Activated T-cell treated with anti-CD3 and anti-CD28 coated beads, Interleukin-2, amount 50 U/mL, for 72 hours (primary cell): ENCODE data around the gene VARS2. TPM values are rescaled to one million over a fixed set of nuclear protein-coding genes. Genes with fewer than 3 reads are reported as not detected.
"Not testable (repeated sequence)": the region's sequence is repeated elsewhere in the genome, so short reads cannot be mapped to it uniquely, and the experiment has no call there.

Experiments used
- ATAC-seq, 2 donors: fragments of 150-1000 bp; cut with Tn5 transposase; replicated peaks in 1 of 2; 2 replicates each; pipeline ENCODE4 v1.10.0; 2021; ENCODE audit warnings: moderate library complexity in 2 of 2, mild to moderate bottlenecking in 1 of 2
- DNase-seq, 2 donors: peaks; one replicate each; pipeline ENCODE4 v3.0.0; 2021 to 2022; ENCODE audit warnings: mixed read lengths in 1 of 2
- H3K27ac Mint-ChIP-seq: one replicate; pipeline ENCODE4 v1.8.0; 2022; ENCODE audit warnings: mild to moderate bottlenecking, moderate library complexity, mixed read lengths
- H3K27me3 Mint-ChIP-seq: one replicate; pipeline ENCODE4 v1.8.0; 2022; ENCODE audit warnings: low read depth, mixed read lengths
- H3K36me3 Mint-ChIP-seq, 2 donors: one replicate each; pipeline ENCODE4 v1.8.0; 2022; ENCODE audit warnings: mixed read lengths in 2 of 2, mild to moderate bottlenecking in 1 of 2; ENCODE audit not compliant: insufficient read depth in 2 of 2
- H3K4me1 Mint-ChIP-seq: one replicate; pipeline ENCODE4 v1.8.0; 2022; ENCODE audit warnings: low read depth, mixed read lengths
- H3K4me3 Mint-ChIP-seq, 2 donors: one replicate each; pipeline ENCODE4 v1.8.0; 2022; ENCODE audit warnings: mild to moderate bottlenecking in 2 of 2, mixed read lengths in 2 of 2, moderate library complexity in 2 of 2
- H3K9me3 Mint-ChIP-seq, 2 donors: one replicate each; pipeline ENCODE4 v1.8.0; 2022; ENCODE audit warnings: mixed read lengths in 2 of 2
- total RNA-seq, 2 donors: library from RNA; stranded (reverse); gene quantifications; one replicate each; pipeline ENCODE4 v1.2.3, GENCODE V29; 2022

The VARS2 gene
- total RNA-seq, 2 donors from 2014 or later = 47.3 to 54.9 TPM

DNA sequence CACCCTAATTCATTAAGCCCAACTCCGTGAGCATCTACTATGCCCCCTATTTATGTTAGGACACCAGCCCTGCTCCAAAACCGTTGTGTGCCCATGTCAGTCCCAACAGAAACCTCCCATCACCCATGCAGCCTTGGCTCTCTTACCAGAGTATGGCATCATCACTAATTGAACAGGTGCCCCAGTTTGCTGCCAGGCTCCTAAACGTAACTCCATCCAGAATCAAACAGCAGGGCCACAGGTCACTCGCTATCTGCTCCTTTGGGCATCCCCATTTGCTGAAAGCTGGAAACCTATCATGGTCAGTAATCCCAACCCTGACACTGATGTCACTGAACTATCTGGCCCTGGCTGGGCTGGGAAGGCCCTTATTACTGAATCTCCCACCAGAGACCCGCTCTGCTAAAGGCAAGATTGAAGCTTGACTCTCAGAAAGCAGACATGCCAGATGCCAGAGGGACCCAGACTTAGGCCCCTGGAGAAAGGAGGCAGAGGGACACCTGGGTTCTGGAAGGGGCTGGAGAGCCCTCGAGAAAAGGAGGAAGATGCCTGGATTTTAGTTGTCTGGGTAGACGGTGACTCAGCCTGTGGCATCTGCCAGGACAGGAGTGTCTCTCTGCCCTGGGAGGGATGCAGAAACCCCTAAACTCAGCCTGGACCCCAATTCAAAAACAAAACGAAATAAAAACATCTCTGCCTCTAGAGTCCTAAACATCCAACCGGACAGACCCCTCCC lies 40.8 kb downstream of the VARS2 start:
- ATAC-seq (no peak), DNase-seq (no peak)
- Mint-ChIP-seq H3K4me3 (peak overlapping the region; percentile 74 to 76), H3K36me3 (peaks cover 2% of the 10 kb centered on the region in 2 donors), H3K4me1 (peaks cover 33% of the 10 kb centered on the region), H3K27me3 (peaks cover 59% of the 10 kb centered on the region), H3K27ac (no peak overlapping the region), H3K9me3 (peaks cover 7 to 12% of the 10 kb centered on the region in 2 donors)

DNA sequence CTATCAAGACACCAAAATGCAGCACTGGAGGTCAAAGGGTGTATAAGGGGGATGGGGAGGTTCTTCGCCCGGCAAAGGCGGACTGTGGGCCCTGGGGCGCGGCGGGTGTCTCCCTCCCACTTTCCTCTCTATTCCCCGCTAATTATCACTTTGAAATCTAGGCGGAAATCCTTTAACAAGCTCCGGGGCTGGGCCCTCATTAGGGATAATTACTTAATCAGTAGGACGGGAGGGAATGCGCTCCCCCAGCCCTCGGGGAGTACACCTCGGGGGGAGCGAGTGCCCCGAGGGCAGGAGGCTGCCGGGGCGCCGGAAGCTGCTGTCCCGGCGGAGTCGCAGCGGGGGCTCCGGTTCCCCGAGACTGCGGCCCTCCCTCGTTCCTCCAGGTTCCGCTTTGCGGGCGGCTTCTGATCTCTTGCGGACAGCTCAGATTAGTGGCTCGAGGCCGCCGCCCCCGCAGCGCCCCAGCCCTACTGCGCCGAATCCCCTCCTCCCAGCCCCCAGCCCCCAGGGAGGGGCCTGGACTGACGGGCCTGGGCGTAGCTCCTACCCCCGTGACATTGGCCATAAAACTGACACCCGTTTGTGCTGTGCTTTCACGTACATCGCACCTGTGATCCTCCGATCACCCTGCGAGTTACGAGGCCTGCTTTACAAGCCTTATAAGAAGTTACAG lies 41.5 kb downstream of the VARS2 start:
- ATAC-seq = peak; percentile 86 to 90
- H3K4me3 Mint-ChIP-seq = peak overlapping the region; percentile 74 to 76
- peaks cover 0 to 2% of the 10 kb centered on the region in 2 donors for H3K36me3 Mint-ChIP-seq
- H3K27me3 Mint-ChIP-seq = peaks cover 52% of the 10 kb centered on the region
- peaks cover 3 to 6% of the 10 kb centered on the region in 2 donors for H3K9me3 Mint-ChIP-seq
- H3K27ac Mint-ChIP-seq = peak overlapping the region; percentile 42
- DNase-seq = peak; percentile 79 to 80
- peaks cover 33% of the 10 kb centered on the region for H3K4me1 Mint-ChIP-seq

DNA sequence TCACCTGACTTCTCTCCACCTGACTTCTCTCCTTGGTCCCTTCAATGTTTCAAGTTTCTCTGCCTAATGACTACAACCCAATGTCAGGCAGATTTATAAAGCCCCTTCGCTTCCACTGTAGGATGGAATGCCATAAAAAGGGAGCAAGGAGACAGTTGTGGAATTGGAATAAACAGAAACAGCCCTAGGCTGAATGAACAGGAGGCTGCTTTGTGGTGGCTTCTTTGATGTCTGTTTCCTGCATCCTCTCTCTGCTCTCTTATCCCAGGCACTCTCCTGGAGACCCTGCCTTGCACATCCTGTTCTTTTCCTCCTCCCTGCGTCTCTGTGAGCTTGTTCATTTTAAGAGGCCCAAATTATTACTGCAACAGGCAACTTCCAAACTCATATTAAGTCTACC lies 43.7 kb downstream of the VARS2 start:
- Mint-ChIP-seq H3K9me3 (no peaks in the 10 kb centered on the region), H3K36me3 (no peaks in the 10 kb centered on the region), H3K4me3 (no peak overlapping the region), H3K27ac (no peak overlapping the region), H3K4me1 (peaks cover 19% of the 10 kb centered on the region), H3K27me3 (peaks cover 45% of the 10 kb centered on the region)
- DNase-seq (no peak), ATAC-seq (no peak)

DNA sequence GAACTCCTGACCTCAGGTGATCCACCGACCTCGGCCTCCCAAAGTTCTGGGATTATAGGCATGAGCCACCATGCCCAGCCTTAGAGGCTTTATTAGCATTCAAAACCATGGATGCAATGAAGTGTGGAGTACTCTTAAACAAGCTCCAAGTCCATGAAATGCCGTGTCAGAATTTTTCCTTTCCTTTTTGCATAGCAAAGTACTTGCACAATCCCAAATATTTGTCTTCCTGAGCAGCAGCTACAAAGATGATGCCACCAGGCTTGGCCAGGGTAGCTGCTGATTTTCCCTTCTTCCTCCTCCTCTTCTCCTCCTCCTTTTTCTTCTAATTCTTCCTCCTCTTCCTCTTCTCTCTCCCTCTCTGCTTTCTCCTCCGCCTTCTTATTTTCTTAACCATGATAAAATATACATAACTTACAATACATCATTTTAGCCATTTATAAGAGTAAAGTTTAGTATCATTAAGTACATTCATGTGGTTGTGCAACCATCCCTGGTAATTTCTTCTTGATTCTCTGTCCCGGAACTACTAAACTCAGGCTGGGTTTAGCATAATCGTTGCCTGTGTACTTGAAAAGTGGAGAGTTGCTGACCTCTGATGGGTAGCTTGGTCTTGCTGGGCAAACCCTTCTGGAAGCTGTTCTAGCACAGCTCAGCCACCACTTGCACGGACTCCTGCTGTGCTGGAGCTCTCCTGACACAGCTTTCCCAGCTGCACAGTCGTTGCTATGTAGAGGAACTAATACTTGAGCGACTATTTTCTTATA lies 47.1 kb downstream of the VARS2 start:
- peaks cover 31% of the 10 kb centered on the region for H3K4me1 Mint-ChIP-seq
- no peak for DNase-seq
- peaks cover 52% of the 10 kb centered on the region for H3K27me3 Mint-ChIP-seq

DNA sequence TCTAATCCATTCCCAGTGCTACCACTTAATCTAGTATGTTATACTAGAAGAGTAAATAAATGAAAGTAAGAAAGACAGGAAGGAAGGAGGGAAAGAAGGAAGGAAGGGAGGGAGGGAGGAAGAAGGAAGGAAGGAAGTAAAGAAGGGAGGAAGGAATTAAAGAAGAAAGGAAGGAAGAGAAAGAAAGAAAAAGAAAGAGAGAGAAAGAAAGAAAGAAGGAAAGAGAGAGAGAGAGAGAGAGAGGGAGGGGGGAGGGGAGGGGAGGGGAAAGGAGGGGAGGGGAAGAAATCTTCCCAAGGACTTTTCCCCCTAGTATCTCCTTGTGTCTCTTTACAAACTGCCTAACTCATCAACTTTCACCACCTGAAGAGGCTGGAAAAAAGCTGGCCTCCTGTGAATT lies 48.7 kb downstream of the VARS2 start:
- Mint-ChIP-seq H3K27ac (no peak overlapping the region), H3K27me3 (peaks cover 45% of the 10 kb centered on the region), H3K9me3 (no peaks in the 10 kb centered on the region), H3K36me3 (no peaks in the 10 kb centered on the region), H3K4me1 (peaks cover 20% of the 10 kb centered on the region), H3K4me3 (no peak overlapping the region)
- DNase-seq = no peak
- no peak for ATAC-seq

More for the DNA sequence above, 47.1 kb downstream of the VARS2 start:
- Mint-ChIP-seq H3K9me3 (no peaks in the 10 kb centered on the region), H3K4me3 (no peak overlapping the region), H3K27ac (no peak overlapping the region), H3K36me3 (no peaks in the 10 kb centered on the region)
- ATAC-seq = no peak

DNA sequence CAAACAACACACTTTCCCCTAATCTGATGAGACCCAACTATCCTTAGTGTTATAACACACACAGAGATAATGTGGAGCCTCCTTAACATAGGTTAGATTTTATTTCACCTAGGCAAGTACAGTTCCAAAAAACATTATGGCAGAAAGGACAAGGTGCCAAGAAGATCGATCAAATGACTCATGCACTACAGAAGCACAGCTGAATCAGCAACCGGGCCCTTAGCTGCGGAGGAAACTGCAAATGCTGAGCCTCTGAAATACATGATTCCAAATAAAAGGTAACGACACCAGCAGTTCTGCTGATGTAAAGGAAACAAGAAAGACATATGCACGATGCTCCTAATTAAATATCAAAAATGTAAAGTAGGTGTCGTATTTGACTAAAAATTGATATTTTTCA lies 49.6 kb downstream of the VARS2 start:
- Mint-ChIP-seq H3K9me3 (no peaks in the 10 kb centered on the region), H3K36me3 (no peaks in the 10 kb centered on the region), H3K27me3 (peaks cover 45% of the 10 kb centered on the region), H3K27ac (no peak overlapping the region), H3K4me3 (no peak overlapping the region), H3K4me1 (peaks cover 20% of the 10 kb centered on the region)
- DNase-seq (no peak), ATAC-seq (peak in 1 of 2 donors; percentile 19)

DNA sequence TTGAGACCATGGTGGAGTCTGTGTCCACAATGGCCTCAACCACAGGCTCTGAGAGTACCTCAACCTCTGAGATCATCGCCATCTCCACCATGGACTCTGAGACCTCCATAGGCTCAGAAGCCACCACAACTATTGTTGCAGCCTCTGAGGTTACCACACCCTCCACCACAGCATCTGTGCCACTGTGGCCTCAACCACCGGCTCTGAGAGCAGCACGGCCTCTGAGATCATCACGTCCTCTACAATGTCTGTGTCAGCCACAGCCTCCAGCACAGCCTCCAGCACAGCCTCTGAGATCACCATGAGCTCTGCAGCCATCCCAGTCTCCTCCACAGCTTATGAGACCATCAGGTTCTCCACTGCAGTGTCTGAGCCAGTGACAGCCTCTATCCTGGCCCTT lies 50.0 kb downstream of the VARS2 start:
- DNase-seq (peak; percentile 35 to 61), ATAC-seq (peak; percentile 77 to 84)
- Mint-ChIP-seq H3K27me3 (peaks cover 43% of the 10 kb centered on the region), H3K4me3 (no peak overlapping the region), H3K4me1 (peaks cover 21% of the 10 kb centered on the region), H3K9me3 (no peaks in the 10 kb centered on the region), H3K36me3 (no peaks in the 10 kb centered on the region), H3K27ac (no peak overlapping the region)

DNA sequence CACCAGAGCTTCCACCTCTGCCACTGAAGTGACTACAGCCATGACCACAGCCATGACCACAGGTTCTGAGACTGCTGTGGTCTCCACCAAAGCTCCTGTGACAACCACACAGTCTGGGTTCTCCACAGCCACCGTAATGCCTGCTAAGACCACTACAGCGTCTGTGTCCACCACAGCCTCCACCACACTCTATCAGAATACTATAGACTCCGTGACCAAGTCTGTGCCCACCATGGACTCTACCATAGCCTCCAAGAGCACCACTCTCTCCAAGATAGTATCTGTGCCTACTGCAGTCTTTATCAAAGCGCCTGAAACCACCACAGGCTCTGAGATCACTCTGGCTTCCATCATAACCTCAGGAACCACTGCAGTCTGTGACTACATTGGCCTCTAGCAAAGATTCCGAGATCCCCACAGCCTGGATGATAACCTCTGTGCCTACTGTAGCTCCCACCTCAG lies 51.1 kb downstream of the VARS2 start:
- Mint-ChIP-seq H3K9me3 (no peaks in the 10 kb centered on the region), H3K4me3 (no peak overlapping the region), H3K27ac (peak overlapping the region; percentile 23), H3K36me3 (no peaks in the 10 kb centered on the region), H3K27me3 (peaks cover 39% of the 10 kb centered on the region), H3K4me1 (peaks cover 27% of the 10 kb centered on the region)
- peak; percentile 43 to 48 for ATAC-seq
- peak; percentile 13 to 24 for DNase-seq

DNA sequence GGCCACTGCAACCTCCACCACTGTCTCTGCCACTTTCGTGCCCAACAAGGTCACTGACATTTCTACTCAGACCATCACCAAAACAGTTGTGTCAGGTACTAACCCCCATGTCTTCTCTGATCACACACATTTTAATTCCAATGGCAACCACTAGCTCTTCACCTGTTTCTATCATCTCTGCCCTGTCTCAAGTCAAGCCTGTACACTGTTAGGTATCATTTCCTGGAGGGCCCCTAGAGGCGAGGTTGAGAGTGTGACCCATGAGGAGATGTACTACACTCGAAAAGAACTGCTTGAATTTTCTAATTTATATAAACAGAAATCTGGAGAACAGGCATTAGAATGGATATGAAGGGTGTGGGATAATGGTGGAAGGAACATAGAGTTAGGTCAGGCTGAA lies 52.1 kb downstream of the VARS2 start:
- H3K27ac Mint-ChIP-seq = no peak overlapping the region
- peaks cover 35% of the 10 kb centered on the region for H3K27me3 Mint-ChIP-seq
- peaks cover 27% of the 10 kb centered on the region for H3K4me1 Mint-ChIP-seq
- no peak overlapping the region for H3K4me3 Mint-ChIP-seq
- no peak for DNase-seq
- no peaks in the 10 kb centered on the region for H3K9me3 Mint-ChIP-seq
- H3K36me3 Mint-ChIP-seq = no peaks in the 10 kb centered on the region
- ATAC-seq = no peak

DNA sequence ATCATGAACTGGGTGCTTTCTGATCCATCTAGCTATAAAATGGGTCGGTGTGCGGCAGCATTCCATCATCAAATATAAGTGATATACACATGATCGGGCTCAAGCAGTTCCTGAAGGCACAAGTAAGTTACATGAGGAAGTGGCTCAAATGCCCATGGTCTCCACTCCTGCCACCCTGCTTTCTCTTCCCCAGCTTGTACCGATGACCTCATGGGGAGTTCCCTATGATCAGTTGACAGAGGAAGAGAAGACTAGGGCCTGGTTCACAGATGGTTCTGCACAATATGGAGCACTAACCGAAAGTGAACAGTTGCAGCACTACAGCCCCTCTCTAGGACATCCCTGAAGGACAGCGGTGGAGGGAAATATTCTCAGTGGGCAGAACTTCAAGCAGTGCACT lies 55.1 kb downstream of the VARS2 start:
- H3K4me3 Mint-ChIP-seq, DNase-seq, H3K9me3 Mint-ChIP-seq, H3K27ac Mint-ChIP-seq, H3K36me3 Mint-ChIP-seq, ATAC-seq: not testable (repeated sequence)
- H3K4me1 Mint-ChIP-seq = peaks cover 23% of the 10 kb centered on the region
- H3K27me3 Mint-ChIP-seq = peaks cover 40% of the 10 kb centered on the region

DNA sequence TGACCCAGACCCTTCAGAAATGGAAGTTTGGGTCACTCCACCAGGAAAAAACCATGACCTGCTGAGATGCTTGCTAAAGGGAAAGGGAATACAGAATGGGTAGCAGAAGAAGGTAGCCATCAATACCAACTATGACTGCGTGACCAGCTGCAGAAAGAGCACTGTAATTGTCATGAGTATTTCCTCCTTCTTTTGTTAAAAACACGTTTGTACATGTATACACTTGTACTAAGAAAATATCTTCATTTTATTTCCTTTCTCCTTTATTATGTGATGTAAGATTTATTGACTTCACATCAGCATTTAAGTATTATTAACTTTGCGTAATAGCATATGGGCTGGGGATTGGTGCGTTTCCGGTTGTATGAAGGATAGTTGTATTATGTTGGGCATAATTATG lies 56.9 kb downstream of the VARS2 start:
- DNase-seq = no peak
- ATAC-seq = no peak
- H3K4me1 Mint-ChIP-seq = peaks cover 7% of the 10 kb centered on the region
- no peak overlapping the region for H3K4me3 Mint-ChIP-seq
- H3K27me3 Mint-ChIP-seq = peaks cover 22% of the 10 kb centered on the region
- H3K36me3 Mint-ChIP-seq = no peaks in the 10 kb centered on the region
- H3K9me3 Mint-ChIP-seq = no peaks in the 10 kb centered on the region
- H3K27ac Mint-ChIP-seq = no peak overlapping the region

DNA sequence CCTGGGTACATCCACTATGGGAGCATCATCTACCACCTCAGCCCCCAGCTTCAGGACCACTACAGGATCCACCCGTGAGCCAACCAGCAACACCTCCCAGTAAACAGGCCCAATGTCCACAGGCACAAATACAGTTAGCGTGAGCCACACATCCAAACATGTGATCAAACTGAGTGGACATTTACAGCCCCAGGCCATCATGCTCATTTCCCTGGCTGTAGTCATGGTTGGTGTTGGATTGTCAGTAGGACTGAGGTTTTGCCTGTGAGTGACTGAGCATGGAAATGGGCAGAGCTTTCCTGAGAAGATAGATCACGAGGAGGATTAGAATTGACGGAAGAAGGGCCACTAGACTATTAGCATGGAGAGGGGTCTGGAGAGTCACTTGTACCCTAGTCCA lies 58.8 kb downstream of the VARS2 start:
- Mint-ChIP-seq H3K4me3 (no peak overlapping the region), H3K27me3 (peaks cover 18% of the 10 kb centered on the region), H3K27ac (no peak overlapping the region), H3K9me3 (no peaks in the 10 kb centered on the region), H3K36me3 (no peaks in the 10 kb centered on the region), H3K4me1 (peaks cover 7% of the 10 kb centered on the region)
- DNase-seq = no peak
- no peak for ATAC-seq
